ENCODE data around the gene TTN.

TTN gene

DNA sequence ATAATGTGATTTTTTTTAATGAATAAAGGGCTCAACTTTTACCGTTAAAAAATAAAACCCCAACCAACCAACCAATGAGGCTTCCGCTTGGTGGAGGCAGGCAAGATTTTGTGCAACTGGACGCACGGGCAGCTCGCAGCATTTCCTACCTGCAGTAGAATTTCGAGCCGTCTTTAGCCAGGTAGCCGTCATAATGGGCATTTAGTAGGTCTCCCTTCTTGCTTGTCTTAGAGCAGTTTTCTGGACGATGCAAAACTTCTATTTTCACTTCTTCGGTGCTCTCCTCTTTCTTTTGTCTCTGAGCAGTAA, 329.1 kb downstream of the TTN start:
- DNase-seq (ENCODE audit: low read depth) = no peak
- peak overlapping the region; percentile 82 for H3K4me3 ChIP-seq (ENCODE audit: low read length)
- TF ChIP-seq, protein P1, sequence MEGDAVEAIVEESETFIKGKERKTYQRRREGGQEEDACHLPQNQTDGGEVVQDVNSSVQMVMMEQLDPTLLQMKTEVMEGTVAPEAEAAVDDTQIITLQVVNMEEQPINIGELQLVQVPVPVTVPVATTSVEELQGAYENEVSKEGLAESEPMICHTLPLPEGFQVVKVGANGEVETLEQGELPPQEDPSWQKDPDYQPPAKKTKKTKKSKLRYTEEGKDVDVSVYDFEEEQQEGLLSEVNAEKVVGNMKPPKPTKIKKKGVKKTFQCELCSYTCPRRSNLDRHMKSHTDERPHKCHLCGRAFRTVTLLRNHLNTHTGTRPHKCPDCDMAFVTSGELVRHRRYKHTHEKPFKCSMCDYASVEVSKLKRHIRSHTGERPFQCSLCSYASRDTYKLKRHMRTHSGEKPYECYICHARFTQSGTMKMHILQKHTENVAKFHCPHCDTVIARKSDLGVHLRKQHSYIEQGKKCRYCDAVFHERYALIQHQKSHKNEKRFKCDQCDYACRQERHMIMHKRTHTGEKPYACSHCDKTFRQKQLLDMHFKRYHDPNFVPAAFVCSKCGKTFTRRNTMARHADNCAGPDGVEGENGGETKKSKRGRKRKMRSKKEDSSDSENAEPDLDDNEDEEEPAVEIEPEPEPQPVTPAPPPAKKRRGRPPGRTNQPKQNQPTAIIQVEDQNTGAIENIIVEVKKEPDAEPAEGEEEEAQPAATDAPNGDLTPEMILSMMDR (conservative IDR thresholded peaks at IDR 0.05; ENCODE audit: low read depth, low read length) = no peak

GRCh38 chr2:178477443-178478129, 329.6 kb downstream of the TTN start:
- peak overlapping the region; percentile 82 for H3K4me3 ChIP-seq (ENCODE audit: low read length)
- no peak for DNase-seq (ENCODE audit: low read depth)
- TF ChIP-seq, protein P1 (conservative IDR thresholded peaks at IDR 0.05; ENCODE audit: low read depth, low read length) = no peak

- no peak for DNase-seq (ENCODE audit: low read depth)
- H3K4me3 ChIP-seq (ENCODE audit: low read length) = no peak overlapping the region
- TF ChIP-seq, protein P1 (conservative IDR thresholded peaks at IDR 0.05; ENCODE audit: low read depth, low read length) = no peak
Measured at GRCh38 chr2:178476477-178476876, 330.7 kb downstream of the TTN start.
